ENCODE measurements around the gene FTL. TPM values are rescaled to one million over a fixed set of nuclear protein-coding genes. Genes with fewer than 3 reads are reported as not detected.

FTL gene
- total and polyA plus RNA-seq, 2 donors (not counting 3 experiments of a cell fraction or from before 2014, with no cell fraction given) = 1,937 to 2,748 TPM

GRCh38 chr19:48992581-48993174, 27.6 kb downstream of the FTL start:
- H3K27ac ChIP-seq (ENCODE audit: insufficient read depth, low read depth, low read length) = peak overlapping the region; percentile 48
- H3K27me3 ChIP-seq (ENCODE audit: control insufficient read depth in 2 of 2, insufficient read depth in 2 of 2, low read length in 2 of 2) = no peaks in the 10 kb centered on the region
- CTCF ChIA-PET = interaction anchor here (0.9 to 3.3 kb wide), 23 partner anchors 13 to 234 kb away, joined by 3 to 41 read pairs (median 5); partner anchors contain the start of genes LIN7B, NUCB1 and PPP1R15A
- H3K4me1 ChIP-seq (ENCODE audit: control insufficient read depth, extremely low read depth, insufficient read depth, low read length) = peaks cover 14% of the 10 kb centered on the region
- H3K4me3 ChIP-seq (replicated peaks in 1 of 3; ENCODE audit: insufficient read depth in 1 of 3, low read depth in 1 of 3, low read length in 3 of 3) = peak overlapping the region; percentile 83 to 92 (median 86)
- H3K9ac ChIP-seq (replicated peaks; ENCODE audit: extremely low read depth, insufficient read depth, low read length) = peak overlapping the region; percentile 89
- peaks cover 0 to 5% of the 10 kb centered on the region in 2 experiments for H3K36me3 ChIP-seq (ENCODE audit: control insufficient read depth in 2 of 2, extremely low read depth in 1 of 2, insufficient read depth in 2 of 2, low read length in 2 of 2)
- H2AFZ ChIP-seq (ENCODE audit: low read depth, low read length) = peak overlapping the region; percentile 49
- peaks cover 54% of the 10 kb centered on the region for H3K79me2 ChIP-seq (ENCODE audit: control insufficient read depth, insufficient read depth, low read length)
- no peaks in the 10 kb centered on the region for H4K20me1 ChIP-seq (replicated peaks; ENCODE audit: control insufficient read depth, extremely low read depth, insufficient read depth, low read length)
- peak; percentile 76 for FAIRE-seq
- no peak for DNase-seq (ENCODE audit: low read depth, low spot score)
- intact Hi-C loops (cut with micrococcal nuclease) = loop anchor here (1.0 to 10.0 kb wide), 6 partner anchors 14 to 358 kb away; partner anchors contain the start of genes DBP, HRC, SNRNP70 and TRPM4
- no peaks in the 10 kb centered on the region for H3K9me3 ChIP-seq (replicated peaks; ENCODE audit: control insufficient read depth, insufficient read depth, low read length)
- POLR2A ChIA-PET = interaction anchor here (1.0 to 1.5 kb wide), 5 partner anchors 9 to 373 kb away, joined by 3 to 6 read pairs (median 3); partner anchors contain the start of genes PPP1R15A, RPL18 and SPHK2
- H3K9me1 ChIP-seq (replicated peaks; ENCODE audit: control insufficient read depth, extremely low read depth, insufficient read depth, low read length) = no peaks in the 10 kb centered on the region
- TF ChIP-seq MAX (IDR thresholded peaks at IDR 0.05; ENCODE audit: insufficient read depth, insufficient read length) (no peak), JUN (IDR thresholded peaks at IDR 0.05; ENCODE audit: borderline replicate concordance, insufficient read depth, insufficient read length, low read depth) (no peak), POLR2AphosphoS5 (IDR thresholded peaks at IDR 0.05; ENCODE audit: insufficient read depth, low read depth, low read length) (no peak), FOS (IDR thresholded peaks at IDR 0.05; ENCODE audit: borderline replicate concordance, insufficient read depth, low read length) (no peak), EZH2 (IDR thresholded peaks at IDR 0.05; ENCODE audit: borderline replicate concordance, low read depth, low read length, severe bottlenecking) (no peak), GATA2 (IDR thresholded peaks at IDR 0.05; ENCODE audit: insufficient read depth, insufficient read length, low read depth, low read length) (no peak), MYC (IDR thresholded peaks at IDR 0.05; ENCODE audit: low read depth, low read length) (no peak), POLR2A (IDR thresholded peaks at IDR 0.05; ENCODE audit: low read depth, low read length) (no peak), CTCF (IDR thresholded peaks at IDR 0.05; ENCODE audit: extremely low read depth in 1 of 2, insufficient read depth in 1 of 2, low read depth in 1 of 2, low read length in 2 of 2) (no peak)
- peak overlapping the region; percentile 80 for H3K4me2 ChIP-seq (ENCODE audit: insufficient read depth, low read length)
- dilution Hi-C loops (cut with MboI; ENCODE audit: extremely low pct_ligation_motif_present, low sequenced_read_pairs) = no loop called here
- no TSS peak for BruUV-seq (replicated peaks)
